ENCODE measurements around the gene B3GNT8. TPM values are rescaled to one million over a fixed set of nuclear protein-coding genes. Genes with fewer than 3 reads are reported as not detected.

Gene B3GNT8
- total RNA-seq, 1 experiment from 2014 or later: 0.96 TPM

- Histone ChIP-seq H4K91ac (ENCODE audit: insufficient read length, low read depth, low read length) (no peak overlapping the region), H2AFZ (ENCODE audit: low read length) (no peak overlapping the region), H3K79me2 (ENCODE audit: insufficient read depth, low read length) (no peaks in the 10 kb centered on the region), H2BK12ac (ENCODE audit: insufficient read length, low read depth, low read length) (no peak overlapping the region), H4K20me1 (ENCODE audit: control insufficient read depth, insufficient read depth, insufficient read length) (peaks cover 2% of the 10 kb centered on the region), H3K4me2 (ENCODE audit: insufficient read depth, insufficient read length, low read length) (peak overlapping the region; percentile 80), H3K23ac (ENCODE audit: insufficient read length, low read depth, low read length) (no peak overlapping the region), H3K4me1 (ENCODE audit: insufficient read depth, low read length) (no peaks in the 10 kb centered on the region), H3K14ac (ENCODE audit: insufficient read depth, low read length) (no peak overlapping the region), H2BK5ac (ENCODE audit: insufficient read length, low read length) (no peak overlapping the region), H3K18ac (ENCODE audit: insufficient read length, low read depth, low read length) (no peak overlapping the region), H2AK5ac (ENCODE audit: insufficient read length, low read length) (no peak overlapping the region), H3K9me3 (ENCODE audit: control insufficient read depth, low read depth, low read length) (no peaks in the 10 kb centered on the region), H2BK120ac (ENCODE audit: low read depth, low read length, poor library complexity, severe bottlenecking) (no peak overlapping the region), H3K79me1 (ENCODE audit: insufficient read depth, low read depth, low read length, poor library complexity, severe bottlenecking) (no peaks in the 10 kb centered on the region), H2BK20ac (ENCODE audit: low read depth, low read length, poor library complexity, severe bottlenecking) (no peak overlapping the region), H4K5ac (ENCODE audit: insufficient read length, low read depth, low read length) (no peak overlapping the region), H3K4ac (ENCODE audit: low read depth, low read length) (no peak overlapping the region), H3K23me2 (ENCODE audit: insufficient read length, low read depth, low read length, poor library complexity, severe bottlenecking) (peaks cover 11% of the 10 kb centered on the region), H3K27ac (ENCODE audit: insufficient read length, low read depth, low read length) (no peak overlapping the region), H3K56ac (ENCODE audit: insufficient read length, low read depth, low read length) (no peak overlapping the region), H3T11ph (ENCODE audit: low read length) (no peak overlapping the region), H4K8ac (replicated peaks; ENCODE audit: insufficient read length, low read depth, low read length) (no peak overlapping the region), H3K27me3 (ENCODE audit: insufficient read depth, low read length) (no peaks in the 10 kb centered on the region), H2BK15ac (ENCODE audit: low read depth, low read length) (no peak overlapping the region), H3K9ac (ENCODE audit: extremely low read depth, insufficient read length, low read length) (no peak overlapping the region)
- H3K36me3 Mint-ChIP-seq (ENCODE audit: insufficient read depth in 1 of 3, low read depth in 3 of 3): peaks cover 8 to 30% (median 27%) of the 10 kb centered on the region in 3 experiments; a peak in 6 of 7 replicates
- H3K4me1 Mint-ChIP-seq: peaks cover 14 to 29% of the 10 kb centered on the region in 2 experiments
- no peaks in the 10 kb centered on the region; the same call in 1 of the 2 replicates for H3K27me3 Mint-ChIP-seq (ENCODE audit: low read depth)
- H3K4me3 Mint-ChIP-seq: peak overlapping the region in 1 of 2 experiments; percentile 84; a peak in 2 of 5 replicates
- no peaks in the 10 kb centered on the region for H3K9me3 Mint-ChIP-seq
- WGBS (ENCODE audit: extremely low coverage, insufficient read length, low lambda C conversion rate): no CpG with 5 or more reads among the region's 36 CpGs
- no peak for TF ChIP-seq CTCF (conservative IDR thresholded peaks at IDR 0.05)
- DNase-seq: no peak
- no peak overlapping the region; a peak in 1 of 7 replicates for H3K27ac Mint-ChIP-seq
Observed at GRCh38 chr19:41426116-41426841, 895 bp downstream of the B3GNT8 start.
